Heart right ventricle (tissue), 16 donors: ENCODE results near the gene FGD3. TPM values are rescaled to one million over a fixed set of nuclear protein-coding genes. Genes with fewer than 3 reads are reported as not detected.
A peak's percentile ranks its signal among the peaks of the same experiment; 100 is the strongest.

ENCODE experiments used
- ATAC-seq, 8 donors: fragments of 200-7000 bp; cut with Tn5 transposase; one replicate each; pipeline ENCODE4 v1.9.1; 2020; ENCODE audit warnings: mild to moderate bottlenecking in 8 of 8, moderate library complexity in 8 of 8, moderate number of reproducible peaks in 1 of 8
- DNase-seq, 2 donors: peaks; one replicate each; pipeline ENCODE4 v3.0.0-alpha.2; 2020
- H3K27ac ChIP-seq, 10 donors: fragments of 200-600 bp; sonication (generic) in 2 of 10; one replicate each; pipeline versions ENCODE4 v1.5.0 to v1.8.0; 2020 to 2022; ENCODE audit warnings: mild to moderate bottlenecking in 3 of 10
- H3K27me3 ChIP-seq, 7 donors: fragments of 200-600 bp; one replicate each; pipeline ENCODE4 v1.8.0; 2021 to 2022; ENCODE audit warnings: mild to moderate bottlenecking in 2 of 7
- H3K36me3 ChIP-seq, 9 donors: fragments of 200-600 bp; sonication (generic) in 1 of 9; one replicate each; pipeline versions ENCODE4 v1.5.0 to v1.8.0; 2020 to 2022; ENCODE audit warnings: mild to moderate bottlenecking in 2 of 9
- H3K4me1 ChIP-seq, 9 donors: fragments of 200-600 bp; sonication (generic) in 1 of 9; one replicate each; pipeline versions ENCODE4 v1.5.0 to v1.8.0; 2020 to 2022; ENCODE audit warnings: mild to moderate bottlenecking in 4 of 9
- H3K4me3 ChIP-seq, 10 donors: fragments of 200-600 bp; sonication (generic) in 2 of 10; one replicate each; pipeline versions ENCODE4 v1.5.0 to v1.8.0; 2020 to 2022; ENCODE audit warnings: mild to moderate bottlenecking in 7 of 10, moderate library complexity in 2 of 10
- H3K9me3 ChIP-seq, 11 donors: fragments of 200-600 bp in 10 of 11; sonication (generic) in 2 of 11; one replicate each; pipeline versions ENCODE4 v1.5.0 to v1.8.0; 2013 to 2022; ENCODE audit warnings: mild to moderate bottlenecking in 2 of 11, control low read depth in 1 of 11, moderate library complexity in 1 of 11
- CTCF ChIP-seq, 9 donors: fragments of 200-600 bp; sonication (generic) in 2 of 9; IDR thresholded peaks; one replicate each; pipeline versions ENCODE4 v1.5.0 to v1.8.0; 2021 to 2022; ENCODE audit warnings: antibody characterized with exemption in 9 of 9, mild to moderate bottlenecking in 5 of 9, moderate library complexity in 1 of 9
- WGBS, 2 donors: extraction: QIAGEN DNeasy Blood & Tissue Kit; methylation state at CpG; one replicate each; pipeline ENCODE4 v1.1.7; 2013; ENCODE audit warnings: inconsistent platforms in 1 of 2; 5-methylcytosine and 5-hydroxymethylcytosine counted together
- intact Hi-C, 10 donors: fragments of 100-400 bp; cut with DNase I; formaldehyde crosslinking; loops; one replicate each; pipeline versions ENCODE4 v1.11.1 to v1.14.2; 2022
- polyA plus RNA-seq, 2 donors: library from polyadenylated mRNA; stranded (reverse); fragments of 200-250 nt; gene quantifications; one replicate each; pipeline ENCODE4 v1.2.3, GENCODE V29; 2013
- total RNA-seq, 10 donors: library from RNA; stranded (reverse); fragmentation: NEBNext Ultra II Directional in 3 of 10; extraction: Animal tissue kit (Norgen Biotek cat#: 25700) in 3 of 10; gene quantifications; one replicate each; pipeline versions ENCODE4 v1.2.1 to v1.2.4, GENCODE V29; 2021 to 2023
- donor health status: Arrhythmogenic right ventricular cardiomyopathy.
- donor health status: ischemic (EF 13 %, LVEDD 7.1; RV severe dilation, severe dysfunction).
- donor health status: healthy with polysubstance abuse.
- donor health status: DM: no; HTN: yes; CAD: no.
- donor health status: DM: no; HTN: no; CAD: no.
- donor health status: ischemic (EF 25% LVEDD 6.9; RV normal size, moderate dysfunction).
- donor health status: ischemic (EF 25% LVEDD 5.7; RV mildly dilated, moderate dysfunction).
- donor health status: healthy.
- donor health status: DM: yes; HTN: yes; CAD: no.
- donor health status: Ischemic cardiomyopathy.
- donor health status: ischemic (EF 35%, LVEDD 5.7; RV mildly dilated, moderate dysfunction).
- donor health status: nonischemic (EF 11% LVEDD 7.7; RV severe dilation, severe dysfunction).
- donor health status: DM: yes; HTN: yes; CAD: no.
- donor health status: PGD.
- donor health status: ischemic (EF 29% LVEDD 5.4; RV normal size, mild dysfunction).
- donor health status: nonischemic (EF 23%, LVEDD 6.1; RV moderate dilation, normal function).

The FGD3 gene
- total and polyA plus RNA-seq, 12 donors, result 0.40 to 8.5 (median 2.2) TPM

DNA sequence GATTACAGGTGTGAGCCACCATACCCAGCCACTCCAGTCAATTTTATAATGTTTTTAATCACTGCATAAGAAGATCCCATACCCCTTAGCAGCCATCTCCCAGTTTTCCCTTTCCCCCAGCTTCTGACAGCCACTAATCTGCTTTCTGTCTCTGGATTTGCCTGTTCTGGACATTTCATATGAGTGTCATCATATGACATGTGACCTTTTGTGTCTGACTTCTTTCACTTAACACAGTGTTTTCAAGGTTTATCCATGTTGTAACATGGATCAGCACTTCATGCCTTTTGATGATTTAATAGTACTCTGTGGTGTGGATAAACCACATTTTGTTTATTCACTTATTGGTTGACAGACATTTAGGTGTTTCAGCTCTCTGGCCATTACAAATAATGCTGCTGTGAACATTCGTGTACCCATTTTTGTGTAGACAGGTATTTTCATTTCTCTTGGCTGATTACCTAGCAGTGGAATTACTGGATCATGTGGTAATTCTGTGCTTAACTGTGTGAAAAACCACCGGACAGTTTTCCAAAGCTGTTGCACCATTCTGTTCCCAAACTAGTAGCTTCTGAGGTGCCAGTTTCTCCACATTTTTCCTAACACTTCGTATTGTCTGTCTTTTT is 119.8 kb downstream of the FGD3 start:
- Histone ChIP-seq H3K27me3 (no peaks in the 10 kb centered on the region), H3K36me3 (no peaks in the 10 kb centered on the region), H3K27ac (no peak overlapping the region), H3K9me3 (peaks cover 0 to 3% (median 0%) of the 10 kb centered on the region in 11 donors), H3K4me3 (no peak overlapping the region), H3K4me1 (peaks cover 0 to 41% (median 2%) of the 10 kb centered on the region in 9 donors)
- intact Hi-C loops, result loop anchor here in 1 of 10 donors (10.0 kb wide), 1 partner anchor 62 kb away; no protein-coding TSS in a partner anchor
- no peak for TF ChIP-seq CTCF (IDR thresholded peaks at IDR 0.05)
- ATAC-seq (no peak), DNase-seq (no peak)
- 88 to 93% methylated on average over 3 of the region's 3 CpGs for WGBS, 2 donors

DNA sequence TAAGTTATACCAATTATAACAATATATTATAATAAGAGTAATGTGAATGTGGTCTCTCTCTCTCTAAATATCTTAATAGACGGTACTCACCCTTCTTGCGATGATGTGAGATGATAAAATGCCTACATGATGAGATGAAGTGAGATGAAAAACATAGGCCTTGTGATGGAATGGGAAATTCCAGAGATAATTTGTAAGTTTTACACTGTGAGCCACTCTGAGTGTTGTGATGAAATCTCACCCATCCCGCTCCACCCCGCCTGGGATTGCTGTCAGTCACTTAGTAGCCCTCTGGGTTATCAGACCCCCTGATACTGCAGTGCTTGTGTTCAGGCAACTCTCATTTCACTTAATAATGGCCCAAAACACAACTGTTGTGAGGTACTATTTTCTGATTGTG is 121.6 kb downstream of the FGD3 start:
- TF ChIP-seq CTCF (IDR thresholded peaks at IDR 0.05), result no peak
- no peaks in the 10 kb centered on the region for H3K27me3 ChIP-seq
- WGBS, 2 donors, result 85 to 89% methylated on average over 4 of the region's 4 CpGs
- intact Hi-C loops, result loop anchor here in 1 of 10 donors (10.0 kb wide), 1 partner anchor 64 kb away; no protein-coding TSS in a partner anchor
- H3K4me3 ChIP-seq, result no peak overlapping the region
- no peak overlapping the region for H3K27ac ChIP-seq
- no peaks in the 10 kb centered on the region for H3K36me3 ChIP-seq
- ATAC-seq (no peak), DNase-seq (no peak)
- H3K4me1 ChIP-seq, result peaks cover 0 to 26% (median 7%) of the 10 kb centered on the region in 9 donors
- H3K9me3 ChIP-seq, result peaks cover 0 to 3% (median 0%) of the 10 kb centered on the region in 11 donors

- H3K4me3 ChIP-seq, result no peak overlapping the region
- no peak for TF ChIP-seq CTCF (IDR thresholded peaks at IDR 0.05)
- no peaks in the 10 kb centered on the region for H3K36me3 ChIP-seq
- 76 to 81% methylated on average over 7 of the region's 7 CpGs for WGBS, 2 donors
- peak in 6 of 8 donors; percentile 29 to 64 (median 51) for ATAC-seq
- no peak for DNase-seq
- H3K4me1 ChIP-seq, result peaks cover 0 to 12% (median 4%) of the 10 kb centered on the region in 9 donors
- no peaks in the 10 kb centered on the region for H3K27me3 ChIP-seq
- H3K9me3 ChIP-seq, result peaks cover 0 to 3% (median 0%) of the 10 kb centered on the region in 11 donors
- intact Hi-C loops, result no loop called here
- no peak overlapping the region for H3K27ac ChIP-seq
These were observed 124.1 kb downstream of the FGD3 start for GRCh38 chr9:93071464-93071863.

DNA sequence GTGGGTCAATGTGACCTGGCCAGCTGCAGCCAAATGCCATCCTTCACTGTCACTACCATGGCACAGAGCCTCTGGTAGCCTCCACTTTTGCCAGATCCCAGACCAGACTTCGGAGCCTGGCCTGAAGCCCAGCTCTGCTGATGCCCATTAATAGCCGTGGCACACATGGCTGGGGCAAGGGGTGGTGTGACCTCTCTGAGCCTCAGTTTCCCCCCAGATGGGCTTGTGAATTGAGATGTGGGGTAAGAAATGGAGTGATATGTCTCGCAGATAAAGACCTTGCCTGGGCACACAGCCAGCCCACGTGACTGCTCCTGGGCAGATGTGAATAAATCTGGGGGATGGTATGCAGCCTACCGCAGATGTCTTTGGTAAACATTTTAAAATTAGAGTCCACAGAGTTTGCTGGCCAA is 125.1 kb downstream of the FGD3 start:
- intact Hi-C loops, result no loop called here
- 25 to 35% methylated on average over 5 of the region's 5 CpGs for WGBS, 2 donors
- no peak overlapping the region for H3K4me3 ChIP-seq
- no peaks in the 10 kb centered on the region for H3K36me3 ChIP-seq
- TF ChIP-seq CTCF (IDR thresholded peaks at IDR 0.05), result no peak
- peaks cover 0 to 3% (median 0%) of the 10 kb centered on the region in 11 donors for H3K9me3 ChIP-seq
- ATAC-seq (peak; percentile 20 to 89 (median 72)), DNase-seq (no peak)
- no peaks in the 10 kb centered on the region for H3K27me3 ChIP-seq
- no peak overlapping the region for H3K27ac ChIP-seq
- H3K4me1 ChIP-seq, result peaks cover 0 to 12% (median 4%) of the 10 kb centered on the region in 9 donors
